ENCODE data around the gene PATE4. TPM values are rescaled to one million over a fixed set of nuclear protein-coding genes. Genes with fewer than 3 reads are reported as not detected.

The PATE4 gene
- total RNA-seq, 1 donor from 2014 or later: 5.3 TPM

GRCh38 chr11:125887373-125888324, 54.5 kb downstream of the PATE4 start, which contains the start of gene HYLS1:
Gene HYLS1 (plus strand): TSS chr11:125887668. CDS start chr11:125899369, 11,701 bp downstream.
- peak; percentile 98 for DNase-seq (ENCODE audit: low spot score)

Other genes starting within 250 kb of the PATE4 start
- 103 TPM for gene STT3A, start 240.5 kb upstream of the PATE4 start, total RNA-seq (ENCODE audit: insufficient read depth, low replicate concordance)
- gene CHEK1, start 208.2 kb upstream of the PATE4 start, total RNA-seq (ENCODE audit: insufficient read depth, low replicate concordance): 80.2 TPM
- 2.2 TPM for gene ACRV1, start 152.5 kb upstream of the PATE4 start, total RNA-seq (ENCODE audit: insufficient read depth, low replicate concordance)
- gene PATE1, start 87.0 kb upstream of the PATE4 start, total RNA-seq (ENCODE audit: insufficient read depth, low replicate concordance): 0.96 TPM
- gene PATE2, start 54.5 kb upstream of the PATE4 start, total RNA-seq (ENCODE audit: insufficient read depth, low replicate concordance): 12.5 TPM
- gene PATE3, start 45.2 kb upstream of the PATE4 start, total RNA-seq (ENCODE audit: insufficient read depth, low replicate concordance): not detected
- gene HYLS1, start 54.4 kb downstream of the PATE4 start, total RNA-seq (ENCODE audit: insufficient read depth, low replicate concordance): 12.8 TPM
- 22.6 TPM for gene PUS3, start 69.9 kb downstream of the PATE4 start, total RNA-seq (ENCODE audit: insufficient read depth, low replicate concordance)
- gene DDX25, start 71.2 kb downstream of the PATE4 start, total RNA-seq (ENCODE audit: insufficient read depth, low replicate concordance): 2.2 TPM
- 0.24 TPM for gene VSIG10L2, start 112.7 kb downstream of the PATE4 start, total RNA-seq (ENCODE audit: insufficient read depth, low replicate concordance)
- 50.3 TPM for gene CDON, start 229.6 kb downstream of the PATE4 start, total RNA-seq (ENCODE audit: insufficient read depth, low replicate concordance)